Cardiac septum (tissue), 1 donor: ENCODE measurements around the gene TTYH1. TPM values are rescaled to one million over a fixed set of nuclear protein-coding genes. Genes with fewer than 3 reads are reported as not detected.

Experiments
- DNase-seq: peaks from one replicate; pipeline ENCODE4 v3.0.0-alpha.2; 2020; ENCODE audit warnings: low spot score
- intact Hi-C: fragments of 100-400 bp; cut with DNase I; formaldehyde crosslinking; loops from one replicate; pipeline ENCODE4 v1.14.0; 2022
- total RNA-seq: library from RNA; stranded (reverse); fragmentation: NEBNext Ultra II Directional; extraction: Animal tissue kit (Norgen Biotek cat#: 25700); gene quantifications from one replicate; pipeline ENCODE4 v1.2.1, GENCODE V29; 2021
- donor health status: DM: no; HTN: no; CAD: no.

The TTYH1 gene
- total RNA-seq, 1 donor from 2014 or later: 1.3 TPM

GRCh38 chr19:54420068-54420382 lies 4.8 kb downstream of the TTYH1 start:
- DNase-seq: no peak
- intact Hi-C loops: no loop called here

- intact Hi-C loops: no loop called here
These were observed 5.3 kb downstream of the TTYH1 start for GRCh38 chr19:54420383-54421168.

GRCh38 chr19:54421169-54421516 lies 5.9 kb downstream of the TTYH1 start:
- DNase-seq: no peak
- intact Hi-C loops: no loop called here

More at GRCh38 chr19:54420383-54421168, 5.3 kb downstream of the TTYH1 start:
- no peak for DNase-seq

- DNase-seq: no peak
- intact Hi-C loops: no loop called here
These were observed 6.3 kb downstream of the TTYH1 start for GRCh38 chr19:54421521-54421920.

- no peak for DNase-seq
- intact Hi-C loops: no loop called here
These were observed 6.9 kb downstream of the TTYH1 start for GRCh38 chr19:54422136-54422535.

- DNase-seq: no peak
- intact Hi-C loops: no loop called here
These were observed 8.9 kb downstream of the TTYH1 start for GRCh38 chr19:54424201-54424600.

- intact Hi-C loops: no loop called here
- DNase-seq: no peak
These were observed 9.6 kb downstream of the TTYH1 start for GRCh38 chr19:54424660-54425381.

- DNase-seq: no peak
- intact Hi-C loops: no loop called here
These were observed 10.1 kb downstream of the TTYH1 start for GRCh38 chr19:54425382-54425723.

- no peak for DNase-seq
- intact Hi-C loops: no loop called here
These were observed 11.1 kb downstream of the TTYH1 start for GRCh38 chr19:54426291-54426931.

GRCh38 chr19:54427586-54427985 lies 12.3 kb downstream of the TTYH1 start:
- no peak for DNase-seq
- intact Hi-C loops: no loop called here

- DNase-seq: no peak
- intact Hi-C loops: no loop called here
These were observed 13.3 kb downstream of the TTYH1 start for GRCh38 chr19:54428323-54429175.

GRCh38 chr19:54429176-54429495 lies 13.9 kb downstream of the TTYH1 start:
- DNase-seq: no peak
- intact Hi-C loops: no loop called here

- intact Hi-C loops: no loop called here
- DNase-seq: no peak
These were observed 14.4 kb downstream of the TTYH1 start for GRCh38 chr19:54429545-54430227.

- DNase-seq: no peak
- intact Hi-C loops: no loop called here
These were observed 15.3 kb downstream of the TTYH1 start for GRCh38 chr19:54430306-54431254.

- DNase-seq: no peak
- intact Hi-C loops: no loop called here
These were observed 16.1 kb downstream of the TTYH1 start for GRCh38 chr19:54431255-54431838.

GRCh38 chr19:54432144-54432738 lies 17.0 kb downstream of the TTYH1 start:
- DNase-seq: no peak
- intact Hi-C loops: no loop called here

GRCh38 chr19:54433697-54434096 lies 18.4 kb downstream of the TTYH1 start:
- DNase-seq: no peak
- intact Hi-C loops: no loop called here
